Neural progenitor cell (in vitro differentiated cells): ENCODE measurements around the gene NANOG. TPM values are rescaled to one million over a fixed set of nuclear protein-coding genes. Genes with fewer than 3 reads are reported as not detected.
"Not testable (repeated sequence)": the region's sequence is repeated elsewhere in the genome, so short reads cannot be mapped to it uniquely, and the experiment has no call there.

Experiments
- DNase-seq: peaks from one replicate; pipeline ENCODE4 v3.0.0-alpha.2; 2016; ENCODE audit warnings: low spot score
- H2AFZ ChIP-seq: fragments of 200-600 bp; sonication (generic); replicated peaks from 2 replicates; pipeline ENCODE4 v1.6.1; 2016; ENCODE audit warnings: antibody characterized with exemption
- H3F3A ChIP-seq: fragments of 200-600 bp; sonication (generic); 2 replicates; pipeline ENCODE4 v1.6.1; 2016; ENCODE audit warnings: antibody characterized with exemption, low read depth
- H3K27ac ChIP-seq: fragments of 200-600 bp; sonication (generic); 2 replicates; pipeline ENCODE4 v1.5.1; 2016; ENCODE audit warnings: mild to moderate bottlenecking
- H3K27me3 ChIP-seq: fragments of 200-600 bp; sonication (generic); 2 replicates; pipeline ENCODE4 v1.6.1; 2016; ENCODE audit warnings: mild to moderate bottlenecking, moderate library complexity
- H3K36me3 ChIP-seq: fragments of 200-600 bp; sonication (generic); 2 replicates; pipeline ENCODE4 v1.5.1; 2016
- H3K4me1 ChIP-seq: fragments of 200-600 bp; sonication (generic); 2 replicates; pipeline ENCODE4 v1.6.1; 2016; ENCODE audit warnings: mixed run types
- H3K4me2 ChIP-seq: fragments of 200-600 bp; sonication (generic); 2 replicates; pipeline ENCODE4 v1.6.1; 2016
- H3K4me3 ChIP-seq: fragments of 200-600 bp; sonication (generic); 2 replicates; pipeline ENCODE4 v1.5.1; 2016
- H3K79me2 ChIP-seq: fragments of 200-600 bp; sonication (generic); 2 replicates; pipeline ENCODE4 v1.6.1; 2016; ENCODE audit warnings: low read depth
- H3K9ac ChIP-seq: fragments of 200-600 bp; sonication (generic); 2 replicates; pipeline ENCODE4 v1.6.1; 2016
- H3K9me3 ChIP-seq: fragments of 200-600 bp; sonication (generic); 2 replicates; pipeline ENCODE4 v1.5.1; 2016; ENCODE audit warnings: low read depth
- H4K20me1 ChIP-seq: fragments of 200-600 bp; sonication (generic); 2 replicates; pipeline ENCODE4 v1.6.1; 2016; ENCODE audit warnings: low read depth
- H3K27ac Mint-ChIP-seq: 3 replicates; pipeline ENCODE4 v1.8.0; 2021; ENCODE audit warnings: mixed read lengths
- H3K27me3 Mint-ChIP-seq: 2 replicates; pipeline ENCODE4 v1.8.0; 2022; ENCODE audit warnings: low read depth, mild to moderate bottlenecking, inconsistent platforms, moderate library complexity, mixed read lengths; ENCODE audit not compliant: insufficient read depth
- H3K36me3 Mint-ChIP-seq: 3 replicates; pipeline ENCODE4 v1.8.0; 2021; ENCODE audit warnings: mixed read lengths
- H3K4me1 Mint-ChIP-seq: 3 replicates; pipeline ENCODE4 v1.8.0; 2021; ENCODE audit warnings: mixed read lengths
- H3K4me3 Mint-ChIP-seq: 3 replicates; pipeline ENCODE4 v1.8.0; 2021; ENCODE audit warnings: mild to moderate bottlenecking, moderate library complexity, mixed read lengths
- H3K9me3 Mint-ChIP-seq: 3 replicates; pipeline ENCODE4 v1.8.0; 2020; ENCODE audit warnings: mixed read lengths
- EZH2 ChIP-seq: fragments of 200-600 bp; sonication (generic); IDR thresholded peaks from 2 replicates; pipeline ENCODE4 v1.6.1; 2017; ENCODE audit warnings: antibody characterized with exemption, mild to moderate bottlenecking, moderate library complexity
- EZH2phosphoT487 ChIP-seq: fragments of 200-600 bp; sonication (generic); IDR thresholded peaks from 2 replicates; pipeline ENCODE4 v1.6.1; 2017; ENCODE audit warnings: antibody characterized with exemption
- total RNA-seq: library from RNA; depleted of rRNA; stranded (reverse); fragments of >200 nt; gene quantifications from 2 replicates; pipeline ENCODE4 v1.2.3, GENCODE V29; 2015; ENCODE audit warnings: low replicate concordance
- TF ChIP-seq, protein P1 (sequence below): fragments of 200-600 bp; sonication (generic); IDR thresholded peaks from 2 replicates; pipeline ENCODE4 v1.5.1; 2017; ENCODE audit warnings: antibody characterized with exemption, mild to moderate bottlenecking

Gene NANOG
- total RNA-seq, 1 donor from 2014 or later: not detected

DNA sequence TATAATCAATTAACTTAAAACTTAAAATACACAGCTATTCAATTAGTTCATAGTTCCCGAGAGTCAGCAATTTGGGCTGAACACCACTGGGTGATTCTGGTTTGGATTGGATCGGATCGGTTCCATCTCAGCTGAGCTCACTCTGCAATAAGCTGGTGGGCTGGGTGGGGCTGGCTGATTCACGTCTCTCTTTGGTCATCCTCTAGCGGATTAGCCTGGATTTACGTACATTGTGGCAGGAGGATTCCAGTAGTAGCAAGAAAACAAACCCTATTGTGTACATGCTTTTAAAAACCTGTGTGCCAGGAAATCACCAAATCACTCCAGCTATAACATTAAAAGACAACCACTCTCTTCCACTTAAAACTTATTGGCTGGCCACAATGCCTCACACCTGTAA lies 38.9 kb upstream of the NANOG start:
- Mint-ChIP-seq H3K27ac (no peak overlapping the region), H3K4me3 (no peak overlapping the region), H3K36me3 (no peaks in the 10 kb centered on the region), H3K9me3 (peaks cover 4% of the 10 kb centered on the region), H3K4me1 (no peaks in the 10 kb centered on the region), H3K27me3 (no peaks in the 10 kb centered on the region)
- H3K27me3 ChIP-seq: no peaks in the 10 kb centered on the region
- H3K4me2 ChIP-seq: no peak overlapping the region
- H3K36me3 ChIP-seq: no peaks in the 10 kb centered on the region
- H3K9me3 ChIP-seq: no peaks in the 10 kb centered on the region
- H4K20me1 ChIP-seq: no peaks in the 10 kb centered on the region
- H3K9ac ChIP-seq: no peak overlapping the region
- H3K79me2 ChIP-seq: no peaks in the 10 kb centered on the region
- H3K4me3 ChIP-seq: no peak overlapping the region
- DNase-seq: peak; percentile 69
- H3F3A ChIP-seq: peaks cover 4% of the 10 kb centered on the region
- no peak overlapping the region for H2AFZ ChIP-seq
- no peak overlapping the region for H3K27ac ChIP-seq
- H3K4me1 ChIP-seq: no peaks in the 10 kb centered on the region
- TF ChIP-seq, protein P1, sequence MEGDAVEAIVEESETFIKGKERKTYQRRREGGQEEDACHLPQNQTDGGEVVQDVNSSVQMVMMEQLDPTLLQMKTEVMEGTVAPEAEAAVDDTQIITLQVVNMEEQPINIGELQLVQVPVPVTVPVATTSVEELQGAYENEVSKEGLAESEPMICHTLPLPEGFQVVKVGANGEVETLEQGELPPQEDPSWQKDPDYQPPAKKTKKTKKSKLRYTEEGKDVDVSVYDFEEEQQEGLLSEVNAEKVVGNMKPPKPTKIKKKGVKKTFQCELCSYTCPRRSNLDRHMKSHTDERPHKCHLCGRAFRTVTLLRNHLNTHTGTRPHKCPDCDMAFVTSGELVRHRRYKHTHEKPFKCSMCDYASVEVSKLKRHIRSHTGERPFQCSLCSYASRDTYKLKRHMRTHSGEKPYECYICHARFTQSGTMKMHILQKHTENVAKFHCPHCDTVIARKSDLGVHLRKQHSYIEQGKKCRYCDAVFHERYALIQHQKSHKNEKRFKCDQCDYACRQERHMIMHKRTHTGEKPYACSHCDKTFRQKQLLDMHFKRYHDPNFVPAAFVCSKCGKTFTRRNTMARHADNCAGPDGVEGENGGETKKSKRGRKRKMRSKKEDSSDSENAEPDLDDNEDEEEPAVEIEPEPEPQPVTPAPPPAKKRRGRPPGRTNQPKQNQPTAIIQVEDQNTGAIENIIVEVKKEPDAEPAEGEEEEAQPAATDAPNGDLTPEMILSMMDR: no peak
- TF ChIP-seq EZH2: no peak

DNA sequence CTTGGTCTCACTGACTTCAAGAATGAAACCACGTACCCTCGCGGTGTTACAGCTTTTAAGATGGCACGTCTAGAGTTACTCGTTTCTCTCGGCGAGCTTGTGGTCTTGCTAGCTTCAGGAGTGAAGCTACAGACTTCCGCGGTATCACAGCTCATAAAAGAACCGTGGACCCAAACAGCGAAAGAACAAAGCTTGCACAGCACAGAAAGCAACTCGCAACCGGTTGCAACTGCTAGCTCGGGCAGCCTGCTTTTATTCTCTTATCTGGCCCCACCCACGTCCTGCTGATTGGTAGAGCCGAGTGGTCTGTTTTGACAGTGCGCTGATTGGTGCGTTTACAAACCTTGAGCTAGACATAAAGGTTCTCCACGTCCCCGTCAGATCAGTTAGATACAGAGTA lies 37.8 kb upstream of the NANOG start:
- Histone ChIP-seq H3F3A (peaks cover 4% of the 10 kb centered on the region), H3K79me2 (no peaks in the 10 kb centered on the region), H4K20me1 (no peaks in the 10 kb centered on the region), H3K4me1 (no peaks in the 10 kb centered on the region), H3K4me2 (no peak overlapping the region), H3K27ac (no peak overlapping the region), H3K36me3 (no peaks in the 10 kb centered on the region), H2AFZ (no peak overlapping the region), H3K9ac (no peak overlapping the region), H3K4me3 (no peak overlapping the region), H3K9me3 (no peaks in the 10 kb centered on the region), H3K27me3 (no peaks in the 10 kb centered on the region)
- H3K4me1 Mint-ChIP-seq: no peaks in the 10 kb centered on the region
- no peaks in the 10 kb centered on the region for H3K36me3 Mint-ChIP-seq
- peaks cover 3% of the 10 kb centered on the region for H3K9me3 Mint-ChIP-seq
- H3K4me3 Mint-ChIP-seq: no peak overlapping the region
- no peak for DNase-seq
- no peak overlapping the region for H3K27ac Mint-ChIP-seq
- TF ChIP-seq EZH2 (no peak), EZH2phosphoT487 (no peak)
- TF ChIP-seq, protein P1: no peak
- H3K27me3 Mint-ChIP-seq: no peaks in the 10 kb centered on the region

DNA sequence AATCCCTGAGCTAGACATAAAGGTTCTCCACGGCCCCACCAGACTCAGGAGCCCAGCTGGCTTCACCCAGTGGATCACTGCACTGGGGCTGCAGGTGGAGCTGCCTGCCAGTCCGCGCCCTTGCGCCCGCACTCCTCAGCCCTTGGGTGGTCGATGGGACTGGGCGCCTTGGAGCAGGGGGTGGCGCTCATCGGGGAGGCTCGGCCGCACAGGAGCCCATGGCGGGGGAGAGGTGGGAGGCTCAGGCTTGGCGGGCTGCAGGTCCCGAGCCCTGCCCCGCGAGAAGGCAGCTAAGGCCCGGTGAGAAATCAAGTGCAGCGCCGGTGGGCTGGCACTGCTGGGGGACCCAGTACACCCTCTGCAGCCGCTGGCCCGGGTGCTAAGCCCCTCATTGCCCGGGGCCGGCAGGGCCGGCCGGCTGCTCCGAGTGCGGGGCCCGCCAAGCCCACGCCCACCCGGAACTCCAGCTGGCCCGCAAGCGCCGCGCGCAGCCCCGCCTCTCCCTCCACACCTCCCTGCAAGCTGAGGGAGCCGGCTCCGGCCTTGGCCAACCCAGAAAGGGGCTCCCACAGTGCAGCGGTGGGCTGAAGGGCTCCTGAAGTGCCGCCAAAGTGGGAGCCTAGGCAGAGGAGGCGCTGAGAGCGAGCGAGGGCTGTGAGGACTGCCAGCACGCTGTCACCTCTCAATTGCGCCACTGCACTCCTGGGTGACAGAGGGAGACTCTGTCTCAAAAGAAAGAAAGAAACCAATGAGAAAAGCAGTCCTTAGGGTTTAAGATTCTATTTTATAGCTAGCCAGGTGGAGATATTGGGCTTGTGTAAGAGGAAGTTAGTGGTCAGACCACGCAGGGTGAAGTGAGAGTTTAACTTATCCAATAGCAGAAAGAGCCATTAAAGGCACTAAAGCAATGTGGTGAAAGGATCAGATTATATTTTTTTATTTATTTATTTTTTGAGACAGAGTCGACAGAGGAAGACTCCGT lies 37.0 kb upstream of the NANOG start:
- H3K27ac Mint-ChIP-seq: not testable (repeated sequence)

DNA sequence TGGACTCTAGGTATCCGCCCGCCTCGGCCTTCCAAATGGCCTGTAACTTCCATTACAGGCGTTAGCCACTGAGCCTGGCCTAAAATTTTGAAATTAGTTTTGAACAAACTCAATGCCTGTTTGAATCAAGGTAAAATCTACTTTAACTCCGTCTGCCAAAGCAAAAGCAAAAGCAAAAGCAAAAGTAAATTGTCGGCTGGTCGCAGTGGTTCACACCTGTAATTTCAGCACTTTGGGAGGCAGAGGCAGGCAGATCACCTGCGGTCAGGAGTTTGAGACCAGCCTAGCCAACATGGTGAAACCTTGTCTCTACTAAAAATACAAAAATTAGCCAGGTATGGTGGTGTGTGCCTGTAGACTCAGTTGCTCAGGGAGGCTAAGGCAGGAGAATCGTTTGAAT lies 33.5 kb upstream of the NANOG start:
- H3K4me1 ChIP-seq: peaks cover 10% of the 10 kb centered on the region
- DNase-seq, H3K27ac ChIP-seq, H3K27me3 Mint-ChIP-seq, H3K79me2 ChIP-seq, H2AFZ ChIP-seq, H3K9me3 ChIP-seq, H3K36me3 Mint-ChIP-seq, H4K20me1 ChIP-seq, H3K9ac ChIP-seq, H3K4me2 ChIP-seq, H3K27ac Mint-ChIP-seq, H3K4me3 ChIP-seq, H3K4me3 Mint-ChIP-seq, H3K9me3 Mint-ChIP-seq, H3K27me3 ChIP-seq, H3K36me3 ChIP-seq: not testable (repeated sequence)
- H3F3A ChIP-seq: peaks cover 12% of the 10 kb centered on the region
- peaks cover 11% of the 10 kb centered on the region for H3K4me1 Mint-ChIP-seq

More for the DNA sequence above, 37.0 kb upstream of the NANOG start:
- not testable (repeated sequence) for H3K4me3 ChIP-seq, H3K4me1 ChIP-seq, H3K27me3 ChIP-seq, H3F3A ChIP-seq, H3K27me3 Mint-ChIP-seq, H3K9me3 Mint-ChIP-seq, H4K20me1 ChIP-seq, H2AFZ ChIP-seq, H3K36me3 Mint-ChIP-seq, H3K4me3 Mint-ChIP-seq, DNase-seq, H3K4me2 ChIP-seq, H3K4me1 Mint-ChIP-seq, H3K79me2 ChIP-seq, H3K9ac ChIP-seq, H3K27ac ChIP-seq, H3K9me3 ChIP-seq, H3K36me3 ChIP-seq
